ENCODE measurements around the gene CTXND1.

CTXND1 gene

DNA sequence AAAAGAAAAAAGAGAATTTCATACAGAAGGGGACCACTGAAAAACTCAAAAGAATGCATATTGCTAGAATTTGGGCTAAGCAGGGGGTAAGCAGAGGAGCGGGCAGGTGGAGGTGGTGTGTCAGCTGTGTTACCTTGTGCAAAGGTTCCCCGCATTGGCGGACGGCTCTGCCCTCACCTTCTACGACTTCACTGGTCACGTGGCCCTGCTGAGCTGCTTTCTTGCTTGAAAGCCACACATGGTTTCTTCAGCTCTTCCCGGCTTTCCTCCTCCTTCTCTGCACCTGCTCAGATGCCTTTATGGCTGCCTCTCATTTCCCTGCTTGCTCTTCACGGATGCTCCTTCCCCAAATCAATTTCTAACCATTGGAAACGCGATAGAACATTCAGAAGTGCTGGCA is 68.7 kb downstream of the CTXND1 start:
- DNase-seq (ENCODE audit: low read depth in 3 of 3, low spot score in 1 of 3): no peak

DNA sequence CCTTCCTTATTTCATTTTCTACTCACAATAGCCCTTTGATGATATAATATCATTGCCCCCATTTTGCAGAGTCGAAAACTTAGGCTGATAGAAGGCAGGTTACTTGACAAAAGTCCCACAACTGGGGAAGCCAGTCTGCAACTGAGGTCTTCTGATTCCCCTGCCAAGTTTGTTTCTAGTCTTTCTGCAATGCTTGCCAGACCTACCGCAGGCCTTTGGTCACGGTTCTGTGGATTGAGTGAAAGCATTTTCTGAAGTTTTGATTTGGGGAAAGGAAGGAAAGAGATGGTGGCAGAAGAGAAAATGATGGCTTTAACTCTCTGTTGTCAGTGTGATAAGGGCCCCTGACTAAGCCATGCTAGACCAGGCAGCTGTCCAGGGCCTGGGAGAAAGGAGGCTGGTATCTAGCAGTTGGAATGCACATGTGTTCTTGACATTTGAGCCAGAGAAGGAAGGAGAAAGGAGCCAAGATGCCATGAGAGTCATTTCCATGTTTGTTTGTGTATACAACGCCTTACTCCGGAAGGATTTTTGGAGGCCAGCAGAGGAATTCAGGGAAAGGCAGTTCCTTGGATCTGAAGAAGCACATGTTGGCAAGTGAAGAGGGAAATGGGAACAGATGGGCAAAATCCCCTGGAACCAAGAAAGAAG is 69.3 kb downstream of the CTXND1 start:
- DNase-seq (ENCODE audit: low read depth in 3 of 3, low spot score in 1 of 3): no peak

DNA sequence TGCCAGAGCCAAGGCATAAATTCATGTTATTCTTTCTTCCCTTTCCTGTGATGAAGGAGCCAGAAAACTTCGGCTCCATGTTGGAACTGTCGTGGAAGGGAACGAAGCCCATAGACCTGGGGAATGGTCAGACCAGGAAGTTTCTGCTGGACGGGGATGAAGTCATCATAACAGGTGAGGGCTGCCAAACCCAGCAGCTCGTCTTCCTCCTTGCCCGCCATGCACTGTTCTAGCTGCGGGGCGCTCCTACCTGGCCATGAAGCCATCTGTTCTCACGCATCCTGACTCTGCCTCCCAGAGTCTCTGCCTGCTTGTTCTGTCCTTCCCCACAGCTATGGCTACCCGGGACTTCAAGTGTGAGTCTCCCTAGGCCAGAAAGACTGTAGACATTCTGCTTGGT is 71.0 kb downstream of the CTXND1 start:
- no peak for DNase-seq (ENCODE audit: low read depth in 3 of 3, low spot score in 1 of 3)

DNA sequence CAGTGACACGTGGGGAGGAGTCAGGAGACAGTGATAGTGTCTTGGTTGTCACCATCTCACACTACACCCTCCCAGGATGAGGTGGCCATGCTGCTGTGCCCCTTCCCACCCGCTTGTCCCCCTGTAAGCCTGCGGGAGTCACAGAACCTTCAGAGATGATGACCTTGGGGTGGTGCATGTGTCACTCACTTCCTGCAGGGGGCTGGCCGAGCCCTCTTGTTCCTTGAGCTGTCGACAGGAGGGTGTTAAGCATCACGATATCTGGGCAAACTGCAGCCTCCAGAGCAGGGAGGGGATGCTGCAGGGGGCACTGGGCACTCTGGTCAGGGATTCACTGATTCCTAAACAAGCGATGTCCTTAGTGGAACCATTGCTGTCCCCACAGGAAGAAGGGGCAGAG is 71.5 kb downstream of the CTXND1 start:
- DNase-seq (ENCODE audit: low read depth in 3 of 3, low spot score in 1 of 3): no peak

DNA sequence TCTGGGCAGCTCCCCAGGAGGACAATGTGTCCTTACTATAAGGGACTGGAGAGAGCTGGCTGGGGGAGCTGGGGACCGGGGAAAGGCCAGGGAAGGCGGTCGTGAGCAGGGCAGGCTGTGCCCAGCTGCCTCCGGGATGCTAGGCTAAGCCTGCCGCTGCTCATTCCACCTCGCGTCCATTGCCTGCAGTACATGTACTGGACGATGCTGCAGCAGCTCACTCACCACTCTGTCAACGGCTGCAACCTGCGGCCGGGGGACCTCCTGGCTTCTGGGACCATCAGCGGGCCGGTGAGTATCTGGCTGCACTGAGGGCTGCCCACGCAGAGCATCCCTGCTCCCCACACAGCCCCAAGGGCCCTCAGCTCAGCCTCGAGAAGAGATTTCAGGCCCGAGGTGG is 72.1 kb downstream of the CTXND1 start:
- no peak for DNase-seq (ENCODE audit: low read depth in 3 of 3, low spot score in 1 of 3)

- DNase-seq (ENCODE audit: low read depth in 3 of 3, low spot score in 1 of 3): no peak
These were observed 72.8 kb downstream of the CTXND1 start for GRCh38 chr15:80179025-80179759.

- no peak for DNase-seq (ENCODE audit: low read depth in 3 of 3, low spot score in 1 of 3)
These were observed 74.9 kb downstream of the CTXND1 start for GRCh38 chr15:80177156-80177555.

- no peak for DNase-seq (ENCODE audit: low read depth in 3 of 3, low spot score in 1 of 3)
These were observed 75.6 kb downstream of the CTXND1 start for GRCh38 chr15:80176443-80176842.

DNA sequence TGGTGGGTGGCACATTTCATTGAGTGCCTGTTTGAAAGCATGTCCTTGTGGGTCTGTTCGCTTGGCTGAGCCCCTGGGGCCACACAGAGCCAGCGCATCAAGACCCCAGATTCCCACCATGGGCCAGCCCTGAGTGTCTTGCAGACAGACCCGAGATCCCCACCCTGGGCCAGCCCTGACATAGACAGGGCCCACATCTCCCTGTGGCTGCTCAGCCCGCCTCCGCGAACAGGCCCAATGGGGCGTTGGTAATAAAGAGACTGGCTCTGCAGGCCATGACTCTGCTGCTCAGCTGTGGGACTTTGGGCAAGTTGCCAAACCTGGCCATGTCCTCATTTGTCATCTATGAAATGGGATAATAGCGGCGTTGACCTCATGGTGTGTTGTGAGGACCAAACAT is 76.6 kb downstream of the CTXND1 start:
- DNase-seq (ENCODE audit: low read depth in 3 of 3, low spot score in 1 of 3): no peak

- no peak for DNase-seq (ENCODE audit: low read depth in 3 of 3, low spot score in 1 of 3)
These were observed 77.8 kb downstream of the CTXND1 start for GRCh38 chr15:80174017-80174746.

DNA sequence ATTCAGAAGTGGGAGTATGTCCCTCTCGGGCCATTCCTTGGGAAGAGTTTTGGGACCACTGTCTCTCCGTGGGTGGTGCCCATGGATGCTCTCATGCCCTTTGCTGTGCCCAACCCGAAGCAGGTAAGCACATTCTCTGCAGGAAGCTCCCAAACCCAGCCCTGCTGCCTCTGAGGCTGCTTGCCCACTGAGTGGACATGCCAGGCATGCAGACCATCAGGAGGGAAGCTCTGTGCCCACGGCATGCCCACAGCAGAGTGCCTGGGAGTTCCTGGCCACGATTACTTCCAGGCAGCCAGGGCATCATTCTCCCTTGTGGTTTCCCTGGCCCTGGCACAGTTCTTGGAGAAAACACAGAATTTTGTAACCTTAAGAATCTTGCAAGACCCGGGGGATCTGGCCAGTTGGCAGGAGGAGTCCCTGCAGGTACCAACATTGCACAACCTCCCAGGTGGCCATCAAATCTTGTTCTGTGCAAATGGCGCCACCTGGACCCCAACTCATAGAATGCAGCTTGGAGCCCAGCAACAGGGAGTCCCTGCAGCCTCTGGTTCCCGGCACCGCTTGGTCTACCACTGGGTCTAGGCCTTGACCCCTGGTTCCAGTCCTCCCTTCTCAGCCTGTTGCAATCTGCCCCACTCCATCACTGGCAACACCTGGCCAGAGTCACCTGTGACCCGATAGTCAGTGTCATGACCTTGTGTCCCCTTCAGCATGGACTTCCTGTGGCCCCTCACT is 78.8 kb downstream of the CTXND1 start:
- DNase-seq (ENCODE audit: low read depth in 3 of 3, low spot score in 1 of 3): peak; percentile 18 to 63 (median 40)

DNA sequence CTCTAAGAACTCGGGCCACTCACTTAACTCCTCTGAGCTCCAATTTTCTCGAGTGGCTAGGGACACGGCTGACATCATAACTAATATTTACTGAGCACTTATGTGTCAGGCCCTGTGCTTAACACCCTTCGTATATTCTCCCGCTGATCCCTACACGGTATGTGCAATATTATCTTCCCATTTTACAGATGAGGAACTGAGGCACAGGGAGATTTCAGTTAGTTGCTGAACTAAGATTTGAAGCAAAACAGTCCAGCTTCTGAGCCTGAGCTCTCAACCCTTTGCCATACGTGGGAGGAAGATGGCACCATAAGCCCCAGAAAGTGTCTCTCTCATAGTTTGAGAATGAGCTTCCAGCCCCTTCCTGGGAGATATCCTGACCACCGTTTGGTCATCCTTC is 79.6 kb downstream of the CTXND1 start:
- no peak for DNase-seq (ENCODE audit: low read depth in 3 of 3, low spot score in 1 of 3)

DNA sequence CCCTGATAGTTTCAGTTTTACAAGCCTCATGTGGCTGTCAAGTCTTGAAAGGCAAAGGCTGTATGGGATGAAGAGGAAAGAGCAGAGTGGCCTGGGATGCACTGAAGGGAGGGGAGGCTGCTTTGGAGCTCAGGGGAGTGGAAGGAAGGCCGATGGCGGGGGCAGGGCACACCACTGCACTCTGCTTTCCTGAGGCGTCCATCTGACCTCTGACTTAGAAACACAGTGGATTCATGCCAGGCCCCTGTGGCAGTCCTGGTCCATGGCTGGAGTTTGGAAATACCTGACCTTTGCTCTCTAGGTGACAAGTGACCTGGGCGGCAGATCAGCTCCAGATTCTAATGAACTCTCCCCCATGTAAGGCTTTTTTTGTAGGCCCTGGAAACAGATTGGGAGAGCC is 80.2 kb downstream of the CTXND1 start:
- no peak for DNase-seq (ENCODE audit: low read depth in 3 of 3, low spot score in 1 of 3)

- no peak for DNase-seq (ENCODE audit: low read depth in 3 of 3, low spot score in 1 of 3)
These were observed 81.4 kb downstream of the CTXND1 start for GRCh38 chr15:80170596-80170995.

DNA sequence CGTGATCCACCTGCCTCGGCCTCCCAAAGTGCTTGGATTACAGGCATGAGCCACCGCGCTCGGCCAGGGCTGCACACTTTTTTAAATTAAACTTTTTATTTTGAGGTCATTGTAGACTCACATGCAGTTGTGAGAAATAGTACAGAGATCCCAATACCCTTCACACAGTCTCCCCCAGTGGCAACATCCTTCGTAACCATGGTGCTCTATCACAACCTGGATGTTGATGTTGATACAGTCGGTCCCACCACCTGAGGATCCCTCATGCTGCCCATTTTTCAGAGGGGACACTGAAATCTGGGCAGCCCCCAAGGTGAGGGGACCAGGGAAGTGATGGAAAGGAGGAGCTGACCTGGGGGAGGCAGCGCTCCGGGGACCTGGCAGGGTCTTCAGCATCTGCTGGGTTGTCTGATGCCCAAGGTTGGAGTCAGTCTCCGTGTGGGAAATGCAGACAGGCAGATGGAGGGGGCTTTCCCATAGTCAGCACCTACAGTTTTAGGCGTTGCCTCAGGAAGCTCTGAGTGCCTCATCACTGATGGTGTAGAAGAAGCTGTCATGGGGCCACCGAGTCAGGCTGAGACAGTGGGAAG is 82.2 kb downstream of the CTXND1 start:
- DNase-seq (ENCODE audit: low read depth in 3 of 3, low spot score in 1 of 3): no peak

DNA sequence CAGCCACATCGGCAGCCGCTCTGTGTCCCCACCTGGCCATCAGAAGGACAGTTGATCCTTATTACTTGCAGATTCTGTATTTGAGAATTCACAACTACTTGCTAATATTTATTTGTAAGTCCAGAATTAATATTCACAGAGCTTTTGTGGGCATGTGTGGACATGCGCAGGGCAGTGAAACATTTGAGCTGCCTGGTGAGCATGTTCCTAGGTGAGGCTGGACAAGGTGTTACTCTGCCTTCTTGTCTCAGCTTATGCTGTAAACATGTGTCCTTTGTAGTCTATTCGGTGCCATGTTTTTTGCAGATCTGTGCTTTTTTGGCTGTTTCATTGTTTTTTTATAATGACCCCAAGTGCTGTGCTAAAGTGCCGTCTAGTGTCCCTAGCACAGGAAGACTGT is 83.6 kb downstream of the CTXND1 start:
- no peak for DNase-seq (ENCODE audit: low read depth in 3 of 3, low spot score in 1 of 3)

DNA sequence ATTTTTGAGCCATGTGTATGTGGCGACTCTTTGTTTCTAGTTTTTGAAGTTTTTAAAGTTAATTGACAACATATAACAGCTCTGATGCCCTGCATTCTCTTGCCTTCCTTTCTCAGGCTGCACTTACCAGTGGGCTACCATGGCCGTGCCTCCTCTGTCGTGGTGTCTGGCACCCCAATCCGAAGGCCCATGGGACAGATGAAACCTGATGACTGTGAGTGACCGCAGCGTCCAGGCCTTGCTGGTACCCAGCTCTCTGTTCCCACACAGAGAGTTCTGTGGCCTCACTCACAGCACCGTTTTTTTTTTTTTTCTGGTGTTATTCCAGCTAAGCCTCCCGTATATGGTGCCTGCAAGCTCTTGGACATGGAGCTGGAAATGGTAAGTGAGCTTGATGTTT is 84.1 kb downstream of the CTXND1 start:
- DNase-seq (ENCODE audit: low read depth in 3 of 3, low spot score in 1 of 3): no peak

GRCh38 chr15:80163897-80164296 is 88.1 kb downstream of the CTXND1 start:
- DNase-seq (ENCODE audit: low read depth in 3 of 3, low spot score in 1 of 3): no peak

GRCh38 chr15:80163217-80163616 is 88.8 kb downstream of the CTXND1 start:
- DNase-seq (ENCODE audit: low read depth in 3 of 3, low spot score in 1 of 3): no peak

GRCh38 chr15:80162059-80162554 is 89.9 kb downstream of the CTXND1 start:
- DNase-seq (ENCODE audit: low read depth in 3 of 3, low spot score in 1 of 3): no peak

GRCh38 chr15:80161468-80162016 is 90.5 kb downstream of the CTXND1 start:
- DNase-seq (ENCODE audit: low read depth in 3 of 3, low spot score in 1 of 3): no peak
